ENCODE results near the gene SPDYE2. TPM values are rescaled to one million over a fixed set of nuclear protein-coding genes. Genes with fewer than 3 reads are reported as not detected.
"Not testable (repeated sequence)": the region's sequence is repeated elsewhere in the genome, so short reads cannot be mapped to it uniquely, and the experiment has no call there.

The SPDYE2 gene
- total RNA-seq, 1 donor, result not detected

- not testable (repeated sequence) for H4K20me1 ChIP-seq (ENCODE audit: insufficient read depth, low read length); H3K79me2 ChIP-seq (ENCODE audit: insufficient read depth, low read length); H2AFZ ChIP-seq (ENCODE audit: low read length); H3K9me3 ChIP-seq (ENCODE audit: low read depth, low read length); H3K27ac ChIP-seq (ENCODE audit: low read depth, low read length); H3K36me3 ChIP-seq (ENCODE audit: insufficient read depth, low read length); H3K4me1 ChIP-seq (ENCODE audit: insufficient read depth, low read length); H3K4me3 ChIP-seq (ENCODE audit: insufficient read depth, low read length); H3K4me2 ChIP-seq (ENCODE audit: insufficient read depth, low read length); DNase-seq (ENCODE audit: insufficient read length, low spot score, missing footprints); H3K27me3 ChIP-seq (ENCODE audit: insufficient read depth, low read length)
Measured at GRCh38 chr7:102610441-102610840, 59.4 kb downstream of the SPDYE2 start.

GRCh38 chr7:102611013-102611674 is 60.1 kb downstream of the SPDYE2 start:
- not testable (repeated sequence) for H3K36me3 ChIP-seq (ENCODE audit: insufficient read depth, low read length); H3K27ac ChIP-seq (ENCODE audit: low read depth, low read length); H3K27me3 ChIP-seq (ENCODE audit: insufficient read depth, low read length); H4K20me1 ChIP-seq (ENCODE audit: insufficient read depth, low read length); H3K4me1 ChIP-seq (ENCODE audit: insufficient read depth, low read length); H3K79me2 ChIP-seq (ENCODE audit: insufficient read depth, low read length); H3K4me3 ChIP-seq (ENCODE audit: insufficient read depth, low read length); DNase-seq (ENCODE audit: insufficient read length, low spot score, missing footprints); H3K9me3 ChIP-seq (ENCODE audit: low read depth, low read length); H2AFZ ChIP-seq (ENCODE audit: low read length); H3K4me2 ChIP-seq (ENCODE audit: insufficient read depth, low read length)

GRCh38 chr7:102611675-102612325 is 60.8 kb downstream of the SPDYE2 start:
- H3K27me3 ChIP-seq (ENCODE audit: insufficient read depth, low read length); H3K27ac ChIP-seq (ENCODE audit: low read depth, low read length); H3K9me3 ChIP-seq (ENCODE audit: low read depth, low read length); H4K20me1 ChIP-seq (ENCODE audit: insufficient read depth, low read length); H3K4me2 ChIP-seq (ENCODE audit: insufficient read depth, low read length); H3K4me3 ChIP-seq (ENCODE audit: insufficient read depth, low read length); DNase-seq (ENCODE audit: insufficient read length, low spot score, missing footprints); H3K4me1 ChIP-seq (ENCODE audit: insufficient read depth, low read length); H2AFZ ChIP-seq (ENCODE audit: low read length); H3K79me2 ChIP-seq (ENCODE audit: insufficient read depth, low read length); H3K36me3 ChIP-seq (ENCODE audit: insufficient read depth, low read length): not testable (repeated sequence)

Other genes with a start within 250 kb of the SPDYE2 start
- gene SPDYE6, start 194.8 kb upstream of the SPDYE2 start, total RNA-seq, result not detected in 2 replicates
- 14.5 and 16.5 TPM in 2 replicates for gene PRKRIP1, start 154.9 kb upstream of the SPDYE2 start, total RNA-seq
- 44.2 and 57.5 TPM in 2 replicates for gene ORAI2, start 117.7 kb upstream of the SPDYE2 start, total RNA-seq
- 13.6 and 16.3 TPM in 2 replicates for gene ALKBH4, start 86.4 kb upstream of the SPDYE2 start, total RNA-seq
- 20.0 and 24.2 TPM in 2 replicates for gene LRWD1, start 86.2 kb upstream of the SPDYE2 start, total RNA-seq
- 27.1 and 27.9 TPM in 2 replicates for gene POLR2J, start 72.3 kb upstream of the SPDYE2 start, total RNA-seq
- 1.8 and 3.3 TPM in 2 replicates for gene RASA4B, start 33.4 kb upstream of the SPDYE2 start, total RNA-seq
- gene UPK3BL2, start 7.5 kb upstream of the SPDYE2 start, total RNA-seq, result 0.36 and 4.7 TPM in 2 replicates
- gene POLR2J3, start 21.4 kb downstream of the SPDYE2 start, total RNA-seq, result 23.9 and 44.2 TPM in 2 replicates
- 8.8 and 9.8 TPM in 2 replicates for gene RASA4, start 65.5 kb downstream of the SPDYE2 start, total RNA-seq
- gene UPK3BL1, start 91.6 kb downstream of the SPDYE2 start, total RNA-seq, result 4.7 and 13.8 TPM in 2 replicates
- gene SPDYE2B, start 99.1 kb downstream of the SPDYE2 start, total RNA-seq, result not detected in 2 replicates
- 2.5 and 8.3 TPM in 2 replicates for gene POLR2J2, start 120.4 kb downstream of the SPDYE2 start, total RNA-seq
- 7.6 and 9.1 TPM in 2 replicates for gene FAM185A, start 197.8 kb downstream of the SPDYE2 start, total RNA-seq

Measured in osteoblast (primary cell).